NCI-H2171 (cell line): ENCODE results near the gene ZNF697.
"Not testable (repeated sequence)": the region's sequence is repeated elsewhere in the genome, so short reads cannot be mapped to it uniquely, and the experiment has no call there.

Source experiments
- DNase-seq: peaks from one replicate; lab custom pipeline; 2025; lab: John Stamatoyannopoulos, UW

Gene ZNF697

DNA sequence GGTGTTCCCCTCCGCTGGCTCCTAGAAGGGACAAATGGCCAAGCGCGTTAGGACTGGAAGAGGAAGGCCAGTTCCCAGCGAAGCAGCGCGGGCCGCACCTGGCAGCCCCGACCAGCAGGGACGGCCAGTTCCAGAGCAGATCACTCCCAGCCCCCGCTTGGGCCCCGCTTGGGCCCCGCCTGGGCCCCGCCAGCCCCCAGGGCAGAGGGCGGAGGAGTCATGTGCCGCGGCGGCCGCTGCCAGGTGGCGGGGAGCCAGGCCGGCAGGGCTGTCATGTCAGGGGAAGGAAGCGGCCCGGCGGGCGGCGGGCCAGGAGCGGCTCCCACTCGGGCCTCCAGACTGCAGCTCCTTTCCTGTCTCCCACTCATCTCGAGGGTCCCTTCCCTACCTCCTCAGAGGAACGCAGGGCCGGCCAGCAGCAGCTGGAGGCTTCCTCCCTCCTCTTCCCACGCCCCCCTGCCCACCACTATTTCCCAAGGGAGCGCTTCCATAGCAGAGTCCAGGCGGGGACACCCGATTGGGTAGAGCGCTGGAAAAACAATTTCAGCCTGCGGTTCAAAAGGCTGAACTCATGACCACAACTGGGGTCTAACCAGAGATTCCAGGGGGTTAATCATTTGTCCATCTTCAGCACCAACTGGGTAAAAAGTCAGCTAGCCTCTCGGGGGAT, 16.5 kb downstream of the ZNF697 start:
- peak; percentile 38 for DNase-seq

DNA sequence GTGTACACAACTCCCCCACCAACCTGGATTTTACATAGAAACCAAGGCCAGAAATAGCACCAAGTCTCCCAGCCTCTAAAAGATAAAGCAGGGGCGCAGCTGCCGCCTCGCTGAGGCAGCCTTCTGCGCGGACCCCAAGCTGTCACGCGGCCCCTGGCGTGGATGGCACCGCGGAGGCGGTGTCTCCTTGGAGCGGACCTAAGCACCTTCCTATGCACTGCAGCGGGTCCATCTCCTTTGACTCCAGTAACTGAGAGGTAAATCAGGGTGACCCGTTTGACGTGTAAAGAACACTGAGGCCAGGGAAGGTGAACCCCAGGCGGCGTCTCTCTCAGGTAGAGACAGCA, 17.0 kb downstream of the ZNF697 start:
- DNase-seq, result no peak

DNA sequence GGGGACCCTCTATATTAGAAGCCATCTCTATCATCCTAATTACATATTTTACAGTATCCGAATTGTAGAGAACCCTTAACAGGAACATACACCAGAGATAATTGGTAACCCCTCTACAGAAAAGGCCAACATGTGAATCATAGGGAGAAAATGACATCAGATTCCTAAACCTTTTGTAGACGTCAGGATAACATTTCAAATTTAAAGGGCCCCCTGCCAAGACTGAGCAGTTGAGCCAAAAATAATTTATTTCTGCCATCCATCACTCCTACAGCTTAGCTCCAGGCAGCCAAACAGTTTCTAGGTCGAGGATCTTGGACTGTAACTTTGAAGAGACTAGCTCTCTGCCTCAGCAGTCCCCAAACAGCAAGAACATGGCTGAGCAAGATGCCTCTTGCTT, 21.2 kb downstream of the ZNF697 start:
- no peak for DNase-seq

DNA sequence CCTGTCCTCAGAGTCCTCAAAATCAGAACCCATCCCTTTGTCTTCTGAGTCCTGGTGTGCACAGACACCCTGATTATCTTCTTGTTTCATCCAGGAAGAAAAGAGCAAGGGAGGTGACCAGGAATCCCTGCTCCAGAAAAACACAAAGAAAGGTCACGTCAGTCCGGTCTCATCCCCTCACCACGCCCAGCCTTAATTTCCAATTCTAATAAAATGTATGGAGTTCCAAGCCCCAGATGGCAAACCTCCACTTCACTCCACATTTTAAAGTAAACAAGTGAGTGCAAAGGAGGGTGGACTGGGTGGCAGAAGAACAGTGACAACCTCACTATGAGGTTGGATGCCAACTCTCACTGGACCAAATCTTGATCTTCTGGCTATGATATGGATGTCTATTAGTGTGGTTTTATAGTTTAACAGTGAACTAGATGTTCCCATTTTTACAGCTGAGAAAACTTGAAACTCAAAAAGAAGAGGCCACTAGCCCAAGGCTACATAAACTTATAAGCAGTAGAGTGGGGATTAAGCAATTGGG, 22.0 kb downstream of the ZNF697 start:
- no peak for DNase-seq

DNA sequence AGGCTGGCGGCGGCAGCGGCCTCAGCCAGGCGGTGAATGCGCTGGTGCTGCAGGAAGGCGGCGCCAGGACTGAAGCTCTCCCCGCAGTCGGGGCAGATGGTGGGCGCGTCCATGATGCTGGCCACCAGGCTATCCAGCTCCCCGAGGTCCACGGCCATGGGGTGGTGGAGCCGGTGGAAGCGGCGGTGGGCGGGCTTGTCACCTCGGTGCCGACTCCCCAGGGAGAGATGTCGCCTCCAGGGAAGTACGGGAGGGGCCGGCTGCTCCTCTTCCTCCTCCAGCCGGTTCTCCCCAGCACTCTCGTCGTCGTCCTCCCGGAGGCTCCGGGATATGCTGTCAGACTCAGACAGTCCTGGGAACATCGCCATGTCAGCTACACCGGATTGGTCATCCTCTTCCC, 24.4 kb downstream of the ZNF697 start:
- no peak for DNase-seq

DNA sequence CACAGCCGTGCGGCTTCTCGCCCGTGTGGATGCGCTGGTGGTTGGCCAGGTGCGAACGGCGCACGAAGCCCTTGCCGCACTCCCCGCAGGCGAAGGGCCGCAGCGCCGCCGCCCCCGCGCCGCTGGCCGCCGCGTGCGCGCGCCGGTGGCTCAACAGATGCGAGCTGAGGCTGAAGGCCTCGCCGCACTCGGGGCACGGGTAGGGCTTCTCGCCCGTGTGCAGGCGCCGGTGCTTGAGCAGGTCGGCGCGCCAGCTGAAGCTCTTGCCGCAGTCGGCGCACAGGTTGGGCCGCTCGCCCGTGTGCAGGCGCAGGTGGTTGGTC, 24.9 kb downstream of the ZNF697 start:
- DNase-seq, result no peak

DNA sequence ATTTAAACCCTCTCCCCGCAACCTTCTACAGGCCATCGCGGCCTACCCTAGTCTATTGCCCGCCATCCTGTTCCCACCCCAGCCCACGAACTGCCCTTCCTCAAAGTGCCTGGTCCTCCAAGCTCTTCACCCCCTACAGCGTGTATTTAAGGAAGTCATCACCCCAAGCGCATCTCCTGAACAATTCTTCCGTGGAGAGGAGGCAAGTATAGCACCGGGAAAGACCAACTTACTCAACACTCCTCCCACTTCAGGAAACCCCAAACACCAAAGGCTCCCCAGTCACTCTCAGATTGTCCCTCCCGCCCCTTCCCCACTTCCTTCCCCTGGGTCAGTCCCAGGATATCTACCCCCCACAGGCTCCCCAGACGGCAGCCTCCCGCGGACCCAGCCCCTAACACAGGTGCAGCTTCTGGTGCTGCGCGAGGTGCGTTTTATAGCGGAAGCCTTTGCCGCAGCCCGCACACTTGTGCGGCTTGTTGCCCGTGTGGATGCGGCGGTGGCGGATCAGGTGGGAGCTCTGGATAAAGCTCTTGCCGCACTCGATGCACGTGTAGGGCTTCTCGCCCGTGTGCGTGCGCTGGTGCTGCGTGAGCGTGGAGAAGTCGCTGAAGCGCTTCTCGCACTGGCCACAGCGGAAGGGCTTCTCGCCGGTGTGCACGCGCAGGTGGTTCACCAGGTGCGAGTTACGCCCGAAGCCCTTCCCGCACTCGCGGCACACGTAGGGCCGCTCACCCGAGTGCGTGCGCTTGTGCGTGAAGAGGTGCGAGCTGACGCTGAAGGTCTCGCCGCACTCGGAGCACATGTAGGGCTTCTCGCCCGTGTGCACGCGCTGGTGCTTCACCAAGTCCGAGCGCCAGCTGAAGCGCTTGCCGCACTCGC, 25.5 kb downstream of the ZNF697 start:
- no peak for DNase-seq

DNA sequence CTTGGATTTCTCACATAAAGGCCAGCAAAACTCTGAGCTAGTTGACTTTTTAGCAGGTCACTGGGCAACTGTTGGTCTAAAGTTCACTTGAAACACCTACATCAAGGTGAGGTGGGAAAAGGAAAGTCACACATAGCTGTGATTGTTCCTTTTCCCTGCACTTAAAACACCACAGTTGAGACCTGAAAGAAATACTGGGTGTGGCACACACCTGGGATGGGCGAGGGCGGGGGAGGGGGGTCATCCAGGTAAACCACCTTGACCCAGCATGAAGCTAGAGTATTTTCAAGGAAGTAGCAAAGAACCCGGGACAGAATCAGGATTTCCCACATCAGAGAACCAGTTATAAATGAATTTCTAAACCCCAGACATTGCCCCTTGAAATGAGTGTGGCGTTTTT, 26.4 kb downstream of the ZNF697 start:
- DNase-seq, result no peak

DNA sequence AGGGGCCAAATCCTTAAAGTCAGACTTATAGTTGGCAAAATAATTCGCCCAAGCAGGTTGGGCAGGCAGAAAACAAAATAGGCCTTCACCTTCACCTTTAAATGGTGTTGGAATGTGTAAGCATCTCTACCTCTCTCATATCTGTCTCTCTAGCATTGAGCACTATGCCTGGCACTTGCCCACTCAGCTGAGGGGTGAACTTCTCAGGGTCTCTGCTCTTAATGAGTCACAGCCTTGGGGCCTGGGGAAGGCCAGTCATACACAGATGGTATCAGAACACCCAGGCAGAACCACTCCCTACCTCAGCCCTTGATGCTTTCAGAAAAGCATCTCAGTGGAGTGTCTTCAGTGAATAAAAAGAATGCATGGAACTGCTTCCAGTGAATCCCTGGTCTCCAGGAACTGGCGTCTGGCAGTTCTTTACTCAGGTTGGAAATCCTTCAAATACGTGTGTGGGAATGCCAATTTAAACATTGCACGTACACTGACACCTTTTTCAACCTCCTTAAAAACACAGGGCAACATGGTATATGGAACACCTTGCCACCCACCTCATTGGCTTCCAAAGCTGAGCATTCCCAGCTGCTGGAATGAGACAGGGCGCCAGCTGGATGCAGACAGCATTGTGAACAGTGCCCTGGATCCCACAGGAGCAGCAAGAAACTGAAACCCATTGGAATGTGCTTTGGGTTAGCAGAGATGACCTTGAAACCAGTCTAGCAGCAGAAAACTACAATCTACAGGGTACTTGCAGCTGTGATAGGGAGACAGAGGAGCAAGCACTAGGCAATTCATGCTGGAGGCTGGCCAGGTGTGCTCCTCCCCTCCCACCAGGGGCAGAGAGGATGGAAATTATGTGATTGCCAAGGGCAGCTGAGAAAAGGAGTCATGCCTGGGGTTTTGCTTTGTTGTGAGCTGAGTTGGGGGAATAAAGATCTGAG, 30.0 kb downstream of the ZNF697 start:
- no peak for DNase-seq

DNA sequence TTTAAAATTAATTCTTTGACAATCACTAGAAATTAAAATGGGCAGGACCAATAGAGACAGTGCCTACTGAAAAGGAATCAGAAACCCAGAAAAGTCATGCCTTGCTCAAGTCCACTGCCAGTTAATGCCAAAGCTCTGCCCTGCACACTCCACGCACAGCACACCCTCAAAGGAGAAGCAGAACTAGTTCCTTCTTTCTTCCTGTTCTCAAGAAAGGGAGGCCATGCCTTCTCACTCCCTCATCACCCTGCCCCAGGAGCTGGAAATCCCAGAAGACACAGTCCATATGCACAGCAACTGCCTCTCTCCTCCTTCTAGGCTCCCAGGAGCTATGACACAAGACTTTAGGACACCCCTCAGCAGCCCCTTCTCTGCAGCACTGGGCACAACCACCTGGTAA, 31.3 kb downstream of the ZNF697 start:
- DNase-seq, result not testable (repeated sequence)

DNA sequence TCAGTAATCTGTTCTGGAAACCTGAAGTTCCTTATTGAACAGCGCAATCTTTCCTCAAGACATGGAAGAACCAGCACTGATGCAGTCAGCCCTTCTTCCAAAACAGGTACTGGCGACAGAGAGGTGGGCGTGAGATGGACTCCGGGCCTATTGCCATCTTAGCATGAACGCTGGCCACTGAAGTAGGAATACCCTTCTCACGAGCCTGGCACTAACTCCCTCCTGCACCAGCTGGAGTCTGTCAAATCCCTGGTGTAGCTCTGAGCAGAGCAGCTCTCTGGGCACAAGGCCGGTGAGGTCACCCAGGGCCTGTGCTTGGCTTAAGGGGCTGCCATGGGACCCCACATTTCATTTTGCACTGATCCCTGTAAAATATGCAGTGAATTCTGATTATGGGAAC, 33.0 kb downstream of the ZNF697 start:
- not testable (repeated sequence) for DNase-seq

DNA sequence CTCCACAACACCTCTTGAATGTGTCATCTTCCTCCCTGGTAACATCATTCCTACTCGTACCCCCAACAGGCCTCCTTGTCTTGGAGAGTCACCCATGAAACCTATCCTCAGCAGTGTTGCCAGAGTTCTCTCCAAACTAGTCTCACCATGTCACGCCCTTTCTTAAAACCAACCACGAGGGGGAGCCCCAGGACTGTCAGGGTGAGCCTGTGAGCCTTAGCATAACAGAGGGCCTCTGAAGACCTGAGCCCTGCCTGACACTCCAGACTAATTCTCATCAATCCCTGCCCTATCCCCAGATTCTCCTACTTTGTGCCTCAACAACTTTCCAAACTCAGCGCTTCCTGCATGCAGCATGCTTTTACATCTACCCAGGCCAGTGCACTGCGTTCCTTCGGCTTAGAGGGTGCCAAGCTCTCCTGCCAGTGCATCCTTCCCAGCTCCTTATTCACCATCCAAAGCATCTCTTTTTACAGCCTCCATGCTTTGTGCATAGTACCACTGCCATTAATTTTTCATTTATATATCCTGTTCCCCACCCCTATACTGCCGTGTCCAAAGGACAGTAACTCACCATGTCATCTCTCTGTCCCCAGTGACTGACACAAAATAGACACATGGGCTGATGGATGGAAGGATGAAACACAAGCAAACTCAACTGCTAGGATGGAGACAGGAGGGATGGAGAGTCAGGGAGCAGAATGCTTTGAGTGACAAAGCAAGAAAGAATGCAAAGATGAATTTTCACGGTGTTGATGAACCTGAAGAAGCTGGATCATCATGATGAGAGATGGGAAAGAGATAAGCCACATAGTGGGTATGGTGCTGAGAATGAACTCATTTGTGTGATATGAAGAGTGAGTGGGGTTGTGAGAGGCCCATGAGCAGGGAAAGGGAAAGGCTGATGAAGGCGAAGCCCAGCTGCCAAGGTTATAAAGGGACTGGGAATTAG, 34.0 kb downstream of the ZNF697 start:
- peak; percentile 49 for DNase-seq

DNA sequence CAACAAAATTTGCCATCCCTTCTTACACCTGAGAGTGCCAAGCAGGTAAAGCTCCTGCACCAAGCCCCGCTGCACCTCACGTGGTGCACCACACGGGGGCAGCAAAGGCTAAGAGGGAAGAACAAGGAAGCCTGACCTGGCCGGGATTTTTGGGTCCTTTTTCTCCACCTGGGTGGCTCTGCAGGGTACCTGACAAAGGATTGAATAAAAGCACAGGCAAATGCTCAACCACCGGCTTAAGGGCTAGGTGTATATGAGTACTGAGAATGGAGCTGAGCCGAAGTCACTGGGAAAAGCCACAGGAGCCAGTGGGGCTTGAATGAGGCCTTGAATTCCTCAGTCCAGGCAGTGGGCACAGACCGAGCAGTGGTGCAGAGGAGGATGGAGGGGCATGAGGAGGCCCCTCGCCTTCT, 36.4 kb downstream of the ZNF697 start:
- DNase-seq, result peak; percentile 37

DNA sequence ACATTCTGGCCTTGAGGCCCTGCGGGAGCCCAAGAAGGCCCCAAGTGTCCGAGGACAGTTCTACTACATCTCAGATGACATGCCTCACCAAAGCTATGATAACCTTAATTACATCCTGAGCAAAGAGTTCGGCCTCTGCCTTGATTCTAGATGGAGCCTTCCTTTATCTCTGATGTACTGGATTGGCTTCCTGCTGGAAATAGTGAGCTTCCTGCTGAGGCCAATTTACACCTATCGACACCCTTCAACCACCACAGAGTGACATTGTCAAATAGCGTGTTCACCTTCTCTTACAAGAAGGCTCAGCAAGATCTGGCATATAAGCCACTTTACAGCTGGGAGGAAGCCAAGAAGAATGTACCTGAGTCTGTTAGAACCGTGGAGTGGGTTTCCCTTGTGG, 39.2 kb downstream of the ZNF697 start:
- DNase-seq, result not testable (repeated sequence)

DNA sequence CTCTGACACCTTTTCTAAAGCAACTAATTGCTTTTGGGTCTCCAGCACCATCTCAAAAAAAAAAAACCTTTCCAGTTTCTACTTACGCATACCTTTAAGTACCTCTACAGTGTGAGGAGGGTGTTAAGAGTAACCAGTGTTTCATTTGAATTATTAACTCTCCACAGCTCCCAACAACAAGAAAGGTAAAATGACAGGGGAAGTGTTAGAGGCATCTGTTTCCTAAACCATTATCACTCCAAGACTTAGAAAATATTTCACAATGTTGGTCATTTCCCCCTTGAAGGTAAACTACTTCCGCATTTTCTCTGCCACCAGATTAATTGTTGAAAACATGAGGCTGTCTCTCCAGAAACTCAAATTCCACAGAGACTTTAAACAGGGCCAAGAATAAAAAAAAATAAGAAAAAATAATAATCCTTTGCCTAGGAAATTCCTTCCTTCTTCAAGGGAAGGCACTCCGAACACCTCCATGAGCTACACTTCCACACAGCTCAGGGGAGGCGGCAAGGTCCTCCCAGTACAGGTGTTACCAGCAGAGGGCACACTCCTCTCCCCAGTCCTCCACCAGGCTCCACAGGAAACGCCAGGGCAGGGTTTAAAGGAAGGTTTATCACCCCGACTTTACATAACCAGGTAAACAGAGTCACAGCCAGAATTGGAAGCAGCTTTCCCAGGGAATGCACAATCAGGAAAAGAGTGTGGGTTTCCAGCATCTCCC, 40.8 kb downstream of the ZNF697 start:
- not testable (repeated sequence) for DNase-seq

DNA sequence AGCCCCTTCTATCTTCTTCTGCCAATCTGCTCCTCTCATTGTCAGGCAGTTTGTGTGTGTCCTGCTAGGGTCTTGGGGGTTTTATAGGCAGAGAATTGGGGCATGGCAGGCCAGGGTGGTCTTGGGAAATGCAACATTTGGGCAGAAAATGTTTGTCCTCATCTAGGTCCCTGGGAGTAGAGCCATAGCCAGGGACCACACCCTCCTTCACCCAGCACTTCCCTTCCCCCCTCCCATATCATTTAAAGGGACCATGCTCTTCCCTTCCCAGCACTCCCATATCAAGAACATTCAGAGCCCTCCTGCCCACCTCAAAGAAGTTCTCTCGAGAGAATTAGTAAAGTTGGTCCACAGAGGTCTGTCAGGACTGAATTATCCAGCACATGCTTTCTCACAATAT, 41.7 kb downstream of the ZNF697 start:
- no peak for DNase-seq

DNA sequence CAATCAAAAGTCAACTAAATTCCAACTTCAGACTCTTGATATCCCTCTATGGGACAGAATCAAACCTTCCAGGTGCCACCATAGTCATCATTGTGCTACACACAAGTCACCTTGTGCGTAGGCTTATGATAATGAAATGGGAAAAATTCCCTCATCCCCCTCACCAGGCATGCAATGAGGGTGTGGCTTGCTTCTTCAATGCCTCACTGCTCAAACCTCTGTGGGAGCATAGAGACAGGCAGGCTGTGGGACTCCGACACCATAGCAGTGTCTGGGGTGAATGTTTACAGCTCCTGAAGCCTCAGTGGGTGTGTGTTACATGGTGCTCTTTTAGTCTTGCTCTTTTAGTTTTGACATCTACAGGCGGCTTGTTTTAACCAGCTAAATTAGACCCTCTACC, 42.4 kb downstream of the ZNF697 start:
- no peak for DNase-seq

DNA sequence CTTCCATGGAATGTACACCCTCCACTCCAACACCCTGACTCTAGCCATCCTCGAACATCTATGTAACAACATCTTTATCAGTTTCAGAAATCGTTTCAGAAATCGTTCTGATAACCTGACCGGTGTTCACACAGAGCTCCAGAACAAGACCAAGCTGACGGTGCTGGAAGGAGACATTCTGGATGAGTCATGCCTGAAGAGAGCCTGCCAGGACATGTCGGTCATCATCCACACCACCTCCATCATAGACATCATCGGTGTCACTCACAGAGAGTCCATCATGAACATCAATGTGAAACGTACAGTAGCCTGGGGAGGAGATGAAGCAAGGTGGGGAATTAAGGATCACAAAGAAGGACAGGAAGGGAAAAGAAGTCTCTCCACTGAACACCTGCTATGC, 43.0 kb downstream of the ZNF697 start:
- DNase-seq, result not testable (repeated sequence)

DNA sequence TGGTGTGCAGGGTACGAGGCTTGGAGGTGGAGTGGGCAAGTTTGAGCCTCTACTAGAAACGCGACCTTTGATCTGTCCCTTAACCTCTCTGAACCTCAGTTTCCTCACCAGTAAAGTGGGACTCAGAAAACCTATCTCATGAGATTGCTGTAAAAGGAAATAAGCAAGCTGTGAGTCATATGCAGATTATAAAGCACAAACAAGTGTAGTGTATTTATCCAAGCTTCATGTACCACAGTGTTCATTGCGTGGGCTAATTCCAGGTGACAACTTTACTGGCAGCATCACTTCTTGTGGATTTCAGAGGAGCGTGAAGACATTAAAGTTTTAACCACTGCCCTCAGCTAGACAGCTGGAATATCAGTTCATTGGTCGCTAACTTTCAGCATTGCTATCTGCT, 44.4 kb downstream of the ZNF697 start:
- DNase-seq, result no peak

DNA sequence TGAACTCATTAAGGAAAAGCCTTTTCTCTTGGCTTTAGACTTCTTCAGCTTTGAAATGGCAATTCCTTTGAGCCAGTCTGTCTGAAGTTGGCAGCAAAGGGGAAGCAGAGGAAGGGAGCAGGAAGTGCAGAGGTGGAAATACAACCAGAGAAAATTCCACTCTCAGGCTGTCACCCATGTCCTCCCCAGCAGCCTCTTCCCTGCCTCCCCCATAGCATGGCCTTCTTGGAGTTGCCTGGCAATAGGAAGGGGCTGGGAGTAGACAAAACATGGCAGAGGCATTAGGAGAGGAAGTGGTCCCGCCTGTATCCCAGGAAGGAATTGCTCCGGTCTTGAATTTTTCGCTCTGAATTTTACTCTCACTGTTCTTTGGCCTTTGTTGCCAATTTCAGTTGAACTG, 44.8 kb downstream of the ZNF697 start:
- DNase-seq, result not testable (repeated sequence)

DNA sequence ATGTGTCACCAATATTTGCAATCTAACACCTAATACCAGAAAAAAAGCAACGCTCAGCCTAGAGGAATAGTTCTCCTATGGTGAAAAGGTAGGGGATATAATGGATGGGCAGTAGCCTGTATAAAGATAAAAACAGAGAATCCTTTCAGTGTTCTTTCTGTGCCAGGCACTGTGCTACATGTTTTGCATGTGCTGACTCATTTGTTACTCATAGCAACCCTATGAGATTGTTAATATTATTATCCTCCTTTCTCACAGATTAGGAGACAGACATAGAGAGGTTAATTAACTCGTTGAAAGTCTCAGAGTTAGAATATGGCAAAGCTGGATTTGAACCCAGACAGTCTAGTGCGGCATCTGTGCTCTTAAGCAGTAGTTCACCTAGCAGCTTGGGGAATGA, 45.3 kb downstream of the ZNF697 start:
- DNase-seq, result not testable (repeated sequence)
